ENCODE results near the gene BRD3.

GRCh38 chr9:134088063-134088725, 20.4 kb upstream of the BRD3 start:
- TF ChIP-seq CTCF (IDR thresholded peaks at IDR 0.05) (no peak), CBX8 (IDR thresholded peaks at IDR 0.05) (no peak), HOXA7 (CRISPR knock-in tag; IDR thresholded peaks at IDR 0.05) (no peak), RNF2 (IDR thresholded peaks at IDR 0.05; ENCODE audit: borderline replicate concordance, low read depth) (no peak), RAD21 (conservative IDR thresholded peaks at IDR 0.05 in 1 of 2, IDR thresholded peaks at IDR 0.05 in 1 of 2) (no peak), BHLHE40 (IDR thresholded peaks at IDR 0.05; ENCODE audit: low read depth, low read length) (no peak)

Data from A549 (cell line).